Ishikawa (cell line): ENCODE data around the gene RASA3.

Experiments used
- CEBPB ChIP-seq: IDR thresholded peaks from 2 replicates; pipeline ENCODE4 v1.6.1; 2012
- EGR1 ChIP-seq: IDR thresholded peaks from 2 replicates; pipeline ENCODE4 v1.6.1; 2012
- EP300 ChIP-seq: IDR thresholded peaks from 2 replicates; pipeline ENCODE4 v1.6.1; 2012; ENCODE audit warnings: borderline replicate concordance
- FOXM1 ChIP-seq: IDR thresholded peaks from 2 replicates; pipeline ENCODE4 v1.6.1; 2012; ENCODE audit warnings: low read depth, borderline replicate concordance
- MAX ChIP-seq: IDR thresholded peaks from 2 replicates; pipeline ENCODE4 v1.6.1; 2012
- NFIC ChIP-seq: IDR thresholded peaks from 2 replicates; pipeline ENCODE4 v1.6.1; 2012
- RAD21 ChIP-seq: IDR thresholded peaks from 2 replicates; pipeline ENCODE4 v1.6.1; 2012; ENCODE audit warnings: low read depth
- REST ChIP-seq: IDR thresholded peaks from 2 replicates; pipeline ENCODE4 v1.6.1; 2012; ENCODE audit warnings: low read depth, mild to moderate bottlenecking
- TAF1 ChIP-seq: IDR thresholded peaks from 2 replicates; pipeline ENCODE4 v1.6.1; 2012; ENCODE audit warnings: low read depth, mild to moderate bottlenecking
- TCF12 ChIP-seq: IDR thresholded peaks from 2 replicates; pipeline ENCODE4 v1.6.1; 2012; ENCODE audit warnings: low read depth
- TEAD4 ChIP-seq: IDR thresholded peaks from 2 replicates; pipeline ENCODE4 v1.6.1; 2012
- USF1 ChIP-seq: IDR thresholded peaks from 2 replicates; pipeline ENCODE4 v1.6.1; 2012
- YY1 ChIP-seq: IDR thresholded peaks from 2 replicates; pipeline ENCODE4 v1.6.1; 2012; ENCODE audit warnings: low read depth
- ZBTB7A ChIP-seq: IDR thresholded peaks from 2 replicates; pipeline ENCODE4 v1.6.1; 2012; ENCODE audit warnings: low read depth

- no peak for TF ChIP-seq TCF12
- no peak for TF ChIP-seq TAF1
- no peak for TF ChIP-seq CEBPB
- no peak for TF ChIP-seq MAX
- no peak for TF ChIP-seq RAD21
- TF ChIP-seq EP300 = no peak
- no peak for TF ChIP-seq REST
- TF ChIP-seq USF1 = no peak
- no peak for TF ChIP-seq YY1
- TF ChIP-seq NFIC = no peak
- TF ChIP-seq EGR1 = no peak
- TF ChIP-seq ZBTB7A = no peak
- no peak for TF ChIP-seq TEAD4
- no peak for TF ChIP-seq FOXM1
Observed at GRCh38 chr13:114173745-114174144, 41.3 kb upstream of the RASA3 start.
